Nucleus accumbens (tissue), 56 donors: ENCODE measurements around the gene UBE2D2.
"Not testable (repeated sequence)": the region's sequence is repeated elsewhere in the genome, so short reads cannot be mapped to it uniquely, and the experiment has no call there.

Source experiments
- DNase-seq, 56 donors: peaks; one replicate each; lab custom pipeline; 2025; lab: John Stamatoyannopoulos, UW

The UBE2D2 gene

DNA sequence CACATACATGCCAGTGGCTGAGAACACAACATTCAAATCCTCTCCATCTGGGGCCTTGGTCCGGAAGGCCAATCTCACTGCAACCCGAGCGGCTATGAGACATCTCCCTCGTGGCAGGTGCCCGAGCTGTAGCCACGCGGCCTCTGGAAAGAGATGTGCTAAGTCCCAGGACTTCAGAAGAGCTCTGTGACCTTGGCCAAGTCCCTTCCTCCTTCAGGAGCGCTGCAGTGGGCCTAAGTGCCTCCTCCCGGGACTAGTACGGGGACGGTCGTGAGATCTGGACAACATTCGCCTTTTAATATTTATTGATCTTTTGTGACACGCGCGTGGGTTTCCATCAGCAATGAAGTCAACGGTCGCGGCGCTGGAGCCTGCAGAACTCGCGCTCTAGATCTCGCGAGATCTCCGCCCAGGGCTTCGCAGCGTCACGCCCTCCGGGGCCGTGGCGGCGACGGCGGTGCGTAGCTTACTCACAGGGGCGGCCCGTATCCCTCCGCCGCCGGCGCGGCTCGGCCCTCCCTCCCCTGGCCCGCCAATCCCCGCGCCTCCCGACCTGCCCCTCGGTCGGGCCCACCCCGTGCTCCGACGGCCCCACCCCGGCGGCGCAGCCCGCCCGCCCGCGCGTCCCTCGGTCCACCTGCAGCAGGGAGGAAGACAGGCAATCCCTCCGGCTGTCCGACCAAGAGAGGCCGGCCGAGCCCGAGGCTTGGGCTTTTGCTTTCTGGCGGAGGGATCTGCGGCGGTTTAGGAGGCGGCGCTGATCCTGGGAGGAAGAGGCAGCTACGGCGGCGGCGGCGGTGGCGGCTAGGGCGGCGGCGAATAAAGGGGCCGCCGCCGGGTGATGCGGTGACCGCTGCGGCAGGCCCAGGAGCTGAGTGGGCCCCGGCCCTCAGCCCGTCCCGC lies at the start of gene UBE2D2:
Gene UBE2D2 (plus strand): TSS at position 588 of the 903 bp plus-strand sequence. CDS start 453 bp downstream, outside the sequence.
- peak; percentile 57 to 97 (median 92) for DNase-seq

DNA sequence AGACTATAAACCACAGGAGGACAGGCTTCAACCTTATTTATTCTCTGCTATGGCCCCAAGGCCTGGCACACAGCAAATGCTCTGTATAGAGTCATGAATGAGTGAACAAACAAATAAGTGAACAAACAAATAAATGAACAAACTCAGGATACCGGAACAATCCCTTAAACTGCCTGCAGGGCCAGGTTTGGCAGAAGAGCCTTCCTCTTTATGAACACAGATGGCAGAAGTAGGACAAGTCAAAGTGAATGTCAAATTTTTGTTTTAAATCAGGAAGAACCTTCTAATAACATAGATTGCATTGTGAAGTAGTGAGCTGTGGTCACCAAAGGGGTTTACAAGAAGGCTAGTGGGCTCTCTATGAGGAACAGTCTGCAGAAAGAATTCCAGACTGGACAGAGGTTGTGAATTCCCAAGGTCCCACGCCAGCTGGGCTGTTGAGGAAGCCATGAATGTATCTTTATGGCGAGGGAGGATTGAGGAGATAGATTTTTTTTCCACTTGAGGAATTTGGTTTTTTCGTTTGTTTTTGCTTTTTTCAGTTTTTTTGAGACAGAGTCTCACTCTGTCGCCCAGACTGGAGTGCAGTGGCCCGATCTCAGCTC lies 48.3 kb upstream of the UBE2D2 start:
- DNase-seq, result no peak

DNA sequence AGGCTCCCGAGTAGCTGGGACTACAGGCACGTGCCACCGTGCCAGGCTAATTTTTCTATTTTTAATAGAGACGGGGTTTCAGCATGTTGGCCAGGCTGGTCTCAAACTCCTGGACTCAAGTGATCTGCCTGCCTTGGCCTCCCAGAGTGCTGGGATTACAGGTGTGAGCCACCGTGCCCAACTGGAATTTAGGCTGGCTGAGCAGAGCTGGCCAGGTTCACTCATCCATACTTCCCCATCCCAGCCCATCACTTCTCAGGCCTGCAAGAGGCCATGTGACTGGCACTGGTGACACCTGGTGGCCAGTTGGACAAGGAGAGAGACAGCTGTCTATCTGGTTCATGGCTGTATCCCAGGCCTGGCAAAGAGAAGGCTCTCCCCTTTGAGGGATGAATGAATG lies 47.7 kb upstream of the UBE2D2 start:
- DNase-seq, result peak in 50 of 56 donors; percentile 2 to 81 (median 36)

DNA sequence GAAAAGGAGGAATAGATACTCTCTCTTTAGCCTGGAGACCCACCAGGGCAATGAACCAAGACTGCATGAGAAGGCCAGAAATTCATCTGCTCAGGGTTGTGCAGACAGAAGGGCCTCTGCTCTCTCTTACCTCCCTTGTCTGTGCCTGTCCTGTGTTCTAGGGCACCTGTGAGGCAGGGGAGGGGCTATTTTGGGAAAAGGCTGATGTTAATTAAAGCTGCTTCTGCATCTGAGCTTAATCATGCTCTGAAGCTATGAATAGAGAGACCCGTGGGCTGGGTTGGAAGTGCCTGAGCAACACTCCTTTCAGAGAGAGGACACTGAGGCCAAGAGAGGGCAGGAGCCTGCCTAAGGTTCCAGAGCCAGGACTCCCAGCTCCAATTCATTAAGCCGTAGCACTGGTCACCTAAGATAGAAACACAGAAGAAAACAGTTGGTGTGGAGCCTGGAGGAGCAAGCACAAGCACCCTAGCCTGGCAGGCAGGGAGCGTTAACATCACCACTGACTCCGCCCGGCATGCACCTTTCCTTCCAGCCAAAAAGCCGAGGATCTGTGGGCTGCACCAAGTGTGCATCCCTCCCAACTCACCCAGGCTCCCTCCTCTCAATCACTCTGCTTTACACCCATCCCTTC lies 47.2 kb upstream of the UBE2D2 start:
- DNase-seq, result peak in 32 of 56 donors; percentile 10 to 70 (median 38)

GRCh38 chr5:139514486-139514856 lies 46.7 kb upstream of the UBE2D2 start:
- DNase-seq, result no peak

GRCh38 chr5:139517683-139518564 lies 43.2 kb upstream of the UBE2D2 start:
- peak in 54 of 56 donors; percentile 33 to 94 (median 84) for DNase-seq

DNA sequence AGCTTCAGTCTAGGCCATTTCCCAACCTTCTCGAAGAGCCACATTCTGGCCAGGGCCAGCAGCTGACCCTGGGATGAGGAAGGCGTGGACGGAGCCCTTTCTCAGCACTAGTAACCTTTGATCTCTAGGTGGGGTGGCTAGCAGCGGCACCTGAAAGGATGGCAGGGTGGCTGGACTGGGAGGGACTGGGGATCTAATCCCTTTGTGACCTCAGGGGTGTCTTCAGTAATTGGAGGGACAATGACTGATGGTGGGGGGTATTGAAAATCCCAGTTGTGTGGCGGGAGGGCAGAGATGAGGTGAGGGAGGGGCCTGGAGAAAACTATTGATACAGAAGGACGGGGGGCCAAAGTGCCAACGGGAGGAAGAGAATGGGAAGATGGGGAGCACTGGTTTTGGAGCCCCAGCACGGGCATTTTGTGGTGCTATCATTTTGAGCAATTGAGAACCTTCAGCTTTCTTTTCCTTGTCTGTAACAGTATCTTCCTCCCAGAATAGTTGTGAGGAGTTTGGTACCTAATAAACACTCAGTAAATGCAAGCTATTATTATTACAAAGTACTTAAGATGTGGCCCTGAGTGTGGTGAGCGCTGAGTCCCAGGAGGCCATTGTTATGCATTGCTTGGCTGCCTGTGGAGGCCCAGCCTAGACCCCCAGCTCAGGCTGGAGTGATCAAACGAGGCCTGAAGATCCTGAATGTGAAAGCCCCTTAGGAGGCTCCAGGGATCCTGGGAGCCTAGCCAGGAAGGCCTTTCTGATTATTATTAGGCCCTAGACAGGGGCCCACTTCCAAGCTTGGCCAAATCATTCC lies 37.3 kb upstream of the UBE2D2 start:
- DNase-seq, result no peak

GRCh38 chr5:139524446-139524845 lies 36.7 kb upstream of the UBE2D2 start:
- no peak for DNase-seq

GRCh38 chr5:139524940-139525585 lies 36.1 kb upstream of the UBE2D2 start:
- no peak for DNase-seq

GRCh38 chr5:139525586-139526308 lies 35.4 kb upstream of the UBE2D2 start:
- DNase-seq, result not testable (repeated sequence)

GRCh38 chr5:139526309-139527089 lies 34.6 kb upstream of the UBE2D2 start:
- peak in 2 of 56 donors; percentile 7 to 12 for DNase-seq

DNA sequence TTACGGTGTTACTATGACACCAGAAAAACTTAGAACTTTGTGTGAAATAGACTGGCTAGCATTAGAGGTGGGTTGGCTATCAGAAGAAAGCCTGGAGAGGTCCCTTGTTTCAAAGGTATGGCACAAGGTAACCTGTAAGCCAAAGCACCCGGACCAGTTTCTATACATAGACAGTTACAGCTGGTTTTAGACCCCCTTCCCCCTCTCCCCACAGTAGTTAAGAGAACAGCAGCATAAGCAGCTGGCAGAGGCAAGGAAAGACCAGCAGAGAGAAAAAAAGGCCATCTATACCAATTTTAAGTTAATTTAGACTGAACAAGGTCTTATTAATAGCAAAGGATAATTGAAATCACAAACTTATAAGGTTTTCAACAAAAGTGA lies 34.1 kb upstream of the UBE2D2 start:
- DNase-seq, result not testable (repeated sequence)

DNA sequence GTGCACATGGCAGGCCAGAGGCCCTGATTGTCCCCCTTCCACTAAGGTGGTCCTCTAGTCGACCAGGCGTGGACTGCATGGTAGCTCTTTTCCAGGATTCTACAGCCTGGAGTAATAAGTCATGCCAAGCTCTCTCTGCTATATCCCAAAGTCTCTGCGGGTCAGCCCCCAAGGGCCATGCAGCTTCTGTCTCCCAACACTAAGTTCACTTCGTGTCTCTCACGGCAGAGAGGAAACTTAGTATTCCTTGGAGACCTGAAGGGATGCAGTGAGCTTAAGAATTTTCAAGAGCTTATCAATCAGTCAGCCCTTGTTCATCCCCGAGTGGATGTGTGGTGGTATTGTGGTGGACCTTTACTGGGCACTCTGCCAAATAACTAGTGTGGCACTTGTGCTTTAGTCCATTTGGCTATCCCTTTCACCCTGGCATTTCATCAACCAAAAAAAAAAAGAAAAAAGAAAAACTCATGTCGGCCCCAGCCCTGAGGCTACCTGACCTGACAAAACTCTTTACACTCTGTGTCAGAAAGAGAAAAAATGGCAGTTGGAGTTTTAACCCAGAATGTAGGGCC lies 33.2 kb upstream of the UBE2D2 start:
- DNase-seq, result not testable (repeated sequence)

DNA sequence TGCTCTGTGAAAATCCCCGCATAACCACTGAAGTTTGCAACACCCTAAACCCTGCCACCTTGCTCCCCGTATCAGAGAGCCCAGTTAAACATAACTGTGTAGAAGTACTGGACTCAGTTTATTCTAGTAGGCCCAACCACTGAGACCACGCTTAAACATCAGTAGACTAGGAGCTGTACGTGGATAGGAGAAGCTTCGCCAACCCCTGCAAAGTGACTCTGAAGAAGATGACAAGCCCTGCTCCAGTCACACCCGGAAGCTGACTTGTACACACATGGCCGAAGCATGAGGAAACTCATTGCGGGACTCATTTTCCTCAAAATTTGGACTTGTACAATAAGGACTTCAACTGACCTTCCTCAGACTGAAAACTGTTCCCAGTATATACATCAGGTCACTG lies 32.4 kb upstream of the UBE2D2 start:
- DNase-seq, result not testable (repeated sequence)

DNA sequence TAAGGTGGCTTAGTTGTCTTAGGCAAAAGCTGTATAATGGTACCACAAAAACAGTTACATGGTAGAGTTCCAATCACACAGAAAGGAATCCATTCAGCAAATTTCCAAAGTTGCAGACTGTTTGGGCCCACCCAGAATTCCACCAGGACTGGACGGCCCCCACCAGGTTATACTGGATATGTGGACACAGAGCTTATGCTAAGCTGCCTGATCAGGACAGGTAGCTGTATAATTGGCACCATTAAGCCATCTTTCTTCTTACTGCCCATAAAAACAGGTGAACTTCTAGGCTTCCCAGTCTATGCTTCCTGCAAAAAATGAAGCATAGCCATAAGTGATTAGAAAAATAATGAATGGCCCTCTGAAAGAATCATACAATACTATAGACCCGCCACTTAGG lies 31.1 kb upstream of the UBE2D2 start:
- DNase-seq, result not testable (repeated sequence)

GRCh38 chr5:139531772-139532169 lies 29.4 kb upstream of the UBE2D2 start:
- DNase-seq, result no peak

DNA sequence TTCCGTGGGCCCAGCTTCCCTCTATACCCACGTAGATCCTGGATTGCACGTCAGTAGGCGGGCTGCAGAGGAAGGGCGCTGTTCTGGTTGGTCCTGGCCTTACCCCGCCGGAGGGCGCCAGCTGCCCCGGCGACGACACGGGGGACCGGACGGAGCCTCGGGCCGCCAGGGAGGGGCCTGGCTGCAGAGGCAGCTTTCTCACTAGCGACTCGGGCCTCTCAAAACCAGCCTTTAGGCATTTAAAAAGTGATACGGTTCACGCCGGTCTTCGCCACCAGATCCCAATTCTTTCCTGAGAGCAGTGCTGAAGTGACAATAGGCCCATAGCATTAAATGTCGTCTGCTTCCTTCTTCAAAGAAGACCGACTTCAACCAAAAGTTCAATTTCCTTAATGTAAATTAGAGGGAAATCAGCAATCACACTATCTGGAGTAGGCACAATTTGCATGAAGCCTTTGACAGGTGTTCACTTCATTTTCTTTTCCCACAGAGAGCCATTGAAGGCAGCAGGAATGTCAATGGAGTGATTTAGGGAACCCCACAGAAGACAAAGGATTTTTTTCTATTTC lies 17.6 kb upstream of the UBE2D2 start:
- peak in 47 of 56 donors; percentile 4 to 82 (median 35) for DNase-seq
